LNCAP (cell line): ENCODE data around the gene CALML6.

ENCODE experiments used
- TF ChIP-seq, protein P1 (sequence below): fragments of 450-650 bp; IDR thresholded peaks from 2 replicates; pipeline ENCODE4 v1.5.1; 2017; ENCODE audit warnings: mild to moderate bottlenecking

CALML6 gene

DNA sequence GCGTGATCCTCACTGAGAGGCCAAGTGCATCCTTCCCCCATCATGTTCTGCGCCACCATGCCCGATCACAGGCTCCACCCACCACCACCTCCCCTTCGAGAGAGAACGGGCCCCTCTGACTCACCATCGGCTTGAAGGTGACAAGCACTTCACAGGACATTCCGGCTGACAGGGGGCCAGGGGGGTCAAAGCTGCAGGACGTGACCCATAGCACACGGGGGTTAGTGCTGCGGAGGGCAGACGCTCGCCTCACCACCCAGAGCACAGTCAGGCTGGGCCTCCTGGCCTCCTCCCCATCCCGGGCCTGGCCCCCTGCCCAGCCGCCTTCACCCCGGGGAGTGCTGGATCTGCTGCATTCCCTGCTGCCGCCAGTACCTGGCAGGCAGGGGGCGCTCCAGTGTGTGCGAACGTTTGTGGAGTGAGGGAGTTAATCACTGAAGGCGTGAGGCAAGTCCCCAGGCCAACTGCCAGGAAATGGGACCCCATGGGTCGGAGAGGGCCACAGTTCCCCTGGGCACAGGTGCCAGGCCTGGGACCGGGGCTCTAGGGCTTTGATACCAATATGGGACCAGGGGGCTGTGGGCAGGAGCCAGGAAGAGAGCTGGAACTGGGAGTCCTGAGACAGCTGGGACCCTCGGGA, 44.9 kb downstream of the CALML6 start:
- TF ChIP-seq, protein P1, sequence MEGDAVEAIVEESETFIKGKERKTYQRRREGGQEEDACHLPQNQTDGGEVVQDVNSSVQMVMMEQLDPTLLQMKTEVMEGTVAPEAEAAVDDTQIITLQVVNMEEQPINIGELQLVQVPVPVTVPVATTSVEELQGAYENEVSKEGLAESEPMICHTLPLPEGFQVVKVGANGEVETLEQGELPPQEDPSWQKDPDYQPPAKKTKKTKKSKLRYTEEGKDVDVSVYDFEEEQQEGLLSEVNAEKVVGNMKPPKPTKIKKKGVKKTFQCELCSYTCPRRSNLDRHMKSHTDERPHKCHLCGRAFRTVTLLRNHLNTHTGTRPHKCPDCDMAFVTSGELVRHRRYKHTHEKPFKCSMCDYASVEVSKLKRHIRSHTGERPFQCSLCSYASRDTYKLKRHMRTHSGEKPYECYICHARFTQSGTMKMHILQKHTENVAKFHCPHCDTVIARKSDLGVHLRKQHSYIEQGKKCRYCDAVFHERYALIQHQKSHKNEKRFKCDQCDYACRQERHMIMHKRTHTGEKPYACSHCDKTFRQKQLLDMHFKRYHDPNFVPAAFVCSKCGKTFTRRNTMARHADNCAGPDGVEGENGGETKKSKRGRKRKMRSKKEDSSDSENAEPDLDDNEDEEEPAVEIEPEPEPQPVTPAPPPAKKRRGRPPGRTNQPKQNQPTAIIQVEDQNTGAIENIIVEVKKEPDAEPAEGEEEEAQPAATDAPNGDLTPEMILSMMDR, result peak; percentile 99

DNA sequence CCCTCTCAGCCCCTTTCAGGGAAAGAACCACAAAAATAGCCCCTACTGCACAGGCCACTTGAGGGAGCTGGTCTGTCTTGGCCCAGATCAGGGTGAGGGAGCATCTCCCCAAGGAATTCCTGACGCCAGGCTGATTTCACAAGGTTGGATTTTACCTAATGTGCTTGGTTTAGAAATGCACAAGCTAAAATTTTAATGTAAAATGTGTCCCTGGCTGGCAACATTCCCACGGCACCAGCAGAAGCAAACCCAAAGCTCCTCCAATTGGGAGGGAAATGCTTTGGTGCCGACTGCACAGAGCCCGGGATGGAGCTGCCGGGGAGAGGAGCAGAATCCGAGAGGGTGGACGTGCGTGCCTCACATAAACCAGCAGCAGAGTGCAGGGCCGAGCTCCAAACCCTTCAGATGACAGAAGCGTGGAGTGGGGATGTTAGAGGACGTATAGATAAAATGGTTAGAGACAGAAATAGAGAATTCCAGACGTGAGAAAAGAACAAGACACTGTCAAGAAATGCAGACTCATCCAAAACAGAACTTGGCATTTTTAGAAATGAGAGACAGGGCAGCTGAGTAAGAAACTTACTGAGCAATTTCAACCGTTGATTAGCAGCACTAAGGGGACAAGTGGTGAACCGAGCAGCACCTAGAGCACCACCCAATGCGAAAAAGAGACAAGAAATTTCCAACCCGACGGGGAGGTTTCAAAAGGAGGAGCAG, 45.6 kb downstream of the CALML6 start:
- TF ChIP-seq, protein P1, result no peak

DNA sequence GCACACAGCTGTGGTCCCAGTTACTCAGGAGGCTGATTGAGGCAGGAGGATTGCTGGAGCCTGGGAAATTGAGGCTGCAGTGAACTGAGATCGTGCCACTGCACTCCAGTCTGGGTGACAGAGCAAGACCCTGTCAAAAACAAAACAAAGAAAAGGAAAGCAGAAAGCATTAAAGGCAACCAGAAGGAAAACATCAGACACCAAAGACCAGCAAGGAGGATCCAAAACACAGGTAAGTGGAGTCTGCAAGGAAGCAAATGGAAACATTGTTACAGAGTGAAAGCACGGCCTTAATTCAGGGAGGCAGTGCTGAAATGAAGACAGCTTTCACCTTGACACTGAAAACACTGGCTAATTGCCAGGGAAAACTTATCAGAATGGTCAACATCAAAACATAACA, 47.7 kb downstream of the CALML6 start:
- TF ChIP-seq, protein P1, result no peak

DNA sequence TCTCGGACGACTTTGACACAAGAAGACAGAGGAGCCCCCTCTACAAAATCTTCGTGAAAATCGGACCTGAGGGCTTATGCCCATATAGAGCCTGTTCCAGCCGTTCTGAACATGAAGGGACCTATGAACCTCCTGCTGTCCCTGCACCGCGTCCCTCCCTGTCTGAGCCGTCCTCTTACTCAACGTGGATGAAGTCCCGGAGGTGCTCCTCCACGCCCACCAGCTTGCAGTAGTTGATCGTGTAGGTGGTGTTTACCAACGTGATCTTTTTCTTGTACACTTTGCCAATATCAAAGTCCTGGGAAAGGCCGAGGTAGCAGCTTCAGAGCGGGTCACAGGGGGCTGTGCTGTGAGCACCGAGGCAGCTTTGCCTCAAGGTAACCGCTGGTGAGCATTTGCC, 48.5 kb downstream of the CALML6 start:
- TF ChIP-seq, protein P1, result no peak

DNA sequence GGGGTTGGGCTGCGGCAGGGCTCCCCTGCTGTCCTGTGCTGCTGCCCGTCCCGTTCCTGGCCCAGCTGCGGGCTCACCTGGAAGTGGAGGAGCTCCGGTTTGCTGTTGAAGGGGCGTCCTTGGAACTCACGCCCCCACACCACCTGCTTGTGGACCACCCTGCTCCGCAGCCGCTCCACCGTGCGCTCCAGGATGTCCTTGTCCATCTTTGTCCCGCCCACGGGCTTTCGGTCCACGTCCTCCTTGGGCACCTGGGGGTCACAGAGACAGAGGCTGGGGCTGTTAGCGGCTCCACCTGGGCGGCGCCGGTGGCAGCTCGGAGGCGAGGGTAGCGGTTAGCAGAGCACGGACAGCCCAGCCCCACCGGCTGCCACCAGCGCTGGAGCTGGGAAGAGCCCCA, 49.8 kb downstream of the CALML6 start:
- TF ChIP-seq, protein P1, result no peak

DNA sequence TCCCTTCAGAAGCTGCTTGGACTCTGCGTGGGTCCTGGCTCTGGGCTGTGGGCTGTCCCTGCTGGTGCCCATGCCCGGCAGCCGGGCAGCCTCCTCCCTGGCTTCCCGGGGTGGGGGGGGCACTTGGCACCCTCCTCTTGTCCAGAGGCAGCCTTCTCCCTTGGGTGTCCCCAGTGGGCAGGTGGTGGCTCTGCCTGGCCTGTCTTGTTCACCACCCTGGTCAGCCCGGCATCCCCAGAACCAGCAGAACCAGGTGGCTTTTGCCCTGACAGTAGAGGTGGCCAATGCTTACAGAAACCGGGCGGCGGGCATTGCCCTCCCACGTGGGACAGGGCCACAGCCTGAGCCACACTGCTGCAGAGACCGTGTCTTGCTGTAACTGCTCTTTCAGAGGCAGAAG, 50.5 kb downstream of the CALML6 start:
- TF ChIP-seq, protein P1, result no peak

DNA sequence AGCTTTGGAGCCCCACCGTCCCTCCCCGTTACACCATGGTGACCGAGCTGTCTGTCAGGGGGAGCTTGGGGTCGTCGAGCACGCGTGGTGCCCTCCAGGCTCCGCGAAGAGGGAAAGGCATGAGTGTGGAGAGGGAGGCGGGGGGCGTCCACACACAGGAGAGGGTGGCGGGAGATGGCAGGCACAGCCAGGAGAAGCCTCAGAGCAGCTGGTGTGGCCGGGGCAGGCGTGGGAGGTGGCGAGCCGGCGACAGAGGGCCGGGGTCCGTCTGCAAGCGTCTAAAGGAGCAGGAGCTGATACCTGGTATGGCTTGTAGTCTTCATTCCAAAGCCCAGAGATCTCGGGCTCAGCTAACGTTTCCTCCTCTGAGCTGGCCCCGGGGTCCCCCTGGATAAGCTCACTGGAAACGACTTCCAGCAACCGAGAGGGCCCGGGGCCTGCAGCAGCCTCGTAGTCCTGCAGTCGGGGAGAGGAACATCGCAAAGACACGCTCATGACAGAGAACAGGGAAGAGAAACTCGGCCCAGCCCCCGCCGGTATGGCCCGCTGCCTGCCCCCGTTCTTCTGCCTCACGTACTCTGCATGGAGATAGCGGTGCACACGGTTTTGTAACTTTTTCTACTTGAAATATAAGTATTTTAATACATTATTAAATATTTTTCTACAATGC, 51.1 kb downstream of the CALML6 start:
- TF ChIP-seq, protein P1, result no peak
